ENCODE data around the gene FTO. TPM values are rescaled to one million over a fixed set of nuclear protein-coding genes. Genes with fewer than 3 reads are reported as not detected.

FTO gene
- total RNA-seq, 1 donor from 2014 or later = 110 TPM

DNA sequence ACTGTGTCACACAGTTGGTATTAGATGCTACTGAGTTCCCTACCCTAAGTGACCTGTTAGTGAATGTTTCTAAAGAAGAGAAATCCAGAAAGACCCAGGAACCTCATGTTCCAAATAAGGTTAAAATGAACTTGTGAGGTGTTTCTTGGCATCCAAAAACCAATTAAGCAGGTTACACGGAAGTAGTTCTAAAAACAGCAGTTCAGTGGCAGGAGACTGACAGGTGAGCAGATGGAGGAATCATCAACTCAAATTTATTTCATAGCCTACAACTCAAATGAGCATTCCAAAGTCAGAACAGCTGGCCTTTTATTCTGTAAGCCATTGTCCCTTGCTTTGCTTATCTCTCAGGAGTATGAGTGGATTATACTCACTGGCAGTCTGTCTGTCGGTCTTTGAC lies 394.3 kb downstream of the FTO start:
- TF ChIP-seq, protein P1, sequence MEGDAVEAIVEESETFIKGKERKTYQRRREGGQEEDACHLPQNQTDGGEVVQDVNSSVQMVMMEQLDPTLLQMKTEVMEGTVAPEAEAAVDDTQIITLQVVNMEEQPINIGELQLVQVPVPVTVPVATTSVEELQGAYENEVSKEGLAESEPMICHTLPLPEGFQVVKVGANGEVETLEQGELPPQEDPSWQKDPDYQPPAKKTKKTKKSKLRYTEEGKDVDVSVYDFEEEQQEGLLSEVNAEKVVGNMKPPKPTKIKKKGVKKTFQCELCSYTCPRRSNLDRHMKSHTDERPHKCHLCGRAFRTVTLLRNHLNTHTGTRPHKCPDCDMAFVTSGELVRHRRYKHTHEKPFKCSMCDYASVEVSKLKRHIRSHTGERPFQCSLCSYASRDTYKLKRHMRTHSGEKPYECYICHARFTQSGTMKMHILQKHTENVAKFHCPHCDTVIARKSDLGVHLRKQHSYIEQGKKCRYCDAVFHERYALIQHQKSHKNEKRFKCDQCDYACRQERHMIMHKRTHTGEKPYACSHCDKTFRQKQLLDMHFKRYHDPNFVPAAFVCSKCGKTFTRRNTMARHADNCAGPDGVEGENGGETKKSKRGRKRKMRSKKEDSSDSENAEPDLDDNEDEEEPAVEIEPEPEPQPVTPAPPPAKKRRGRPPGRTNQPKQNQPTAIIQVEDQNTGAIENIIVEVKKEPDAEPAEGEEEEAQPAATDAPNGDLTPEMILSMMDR (IDR thresholded peaks at IDR 0.05) = no peak
- TF ChIP-seq EZH2 (IDR thresholded peaks at IDR 0.05) = no peak
- no peak for TF ChIP-seq EZH2phosphoT487 (IDR thresholded peaks at IDR 0.05)
- no peaks in the 10 kb centered on the region for H3K79me2 ChIP-seq (ENCODE audit: low read depth)
- no peak overlapping the region for H3K9ac ChIP-seq
- no peak overlapping the region for H3K27ac ChIP-seq
- no peak overlapping the region for H2AFZ ChIP-seq (replicated peaks)
- H3K36me3 Mint-ChIP-seq = peaks cover 7% of the 10 kb centered on the region
- no peaks in the 10 kb centered on the region for H3K27me3 ChIP-seq
- no peak overlapping the region for H3K4me3 Mint-ChIP-seq
- no peak overlapping the region for H3K4me2 ChIP-seq
- peaks cover 14% of the 10 kb centered on the region for H3K4me1 Mint-ChIP-seq
- peaks cover 2% of the 10 kb centered on the region for H3K27me3 Mint-ChIP-seq (ENCODE audit: insufficient read depth, low read depth)
- no peaks in the 10 kb centered on the region for H3K4me1 ChIP-seq
- no peak overlapping the region for H3K27ac Mint-ChIP-seq
- no peaks in the 10 kb centered on the region for H3K9me3 ChIP-seq (ENCODE audit: low read depth)
- H3K36me3 ChIP-seq = no peaks in the 10 kb centered on the region
- H3K4me3 ChIP-seq = no peak overlapping the region
- no peak for DNase-seq (ENCODE audit: low spot score)
- H4K20me1 ChIP-seq (ENCODE audit: low read depth) = no peaks in the 10 kb centered on the region
- H3K9me3 Mint-ChIP-seq = peaks cover 3% of the 10 kb centered on the region
- no peaks in the 10 kb centered on the region for H3F3A ChIP-seq (ENCODE audit: low read depth)

- Mint-ChIP-seq H3K9me3 (peaks cover 3% of the 10 kb centered on the region), H3K27me3 (ENCODE audit: insufficient read depth, low read depth) (peaks cover 2% of the 10 kb centered on the region)
Measured at GRCh38 chr16:54099627-54100026, 395.7 kb downstream of the FTO start.

DNA sequence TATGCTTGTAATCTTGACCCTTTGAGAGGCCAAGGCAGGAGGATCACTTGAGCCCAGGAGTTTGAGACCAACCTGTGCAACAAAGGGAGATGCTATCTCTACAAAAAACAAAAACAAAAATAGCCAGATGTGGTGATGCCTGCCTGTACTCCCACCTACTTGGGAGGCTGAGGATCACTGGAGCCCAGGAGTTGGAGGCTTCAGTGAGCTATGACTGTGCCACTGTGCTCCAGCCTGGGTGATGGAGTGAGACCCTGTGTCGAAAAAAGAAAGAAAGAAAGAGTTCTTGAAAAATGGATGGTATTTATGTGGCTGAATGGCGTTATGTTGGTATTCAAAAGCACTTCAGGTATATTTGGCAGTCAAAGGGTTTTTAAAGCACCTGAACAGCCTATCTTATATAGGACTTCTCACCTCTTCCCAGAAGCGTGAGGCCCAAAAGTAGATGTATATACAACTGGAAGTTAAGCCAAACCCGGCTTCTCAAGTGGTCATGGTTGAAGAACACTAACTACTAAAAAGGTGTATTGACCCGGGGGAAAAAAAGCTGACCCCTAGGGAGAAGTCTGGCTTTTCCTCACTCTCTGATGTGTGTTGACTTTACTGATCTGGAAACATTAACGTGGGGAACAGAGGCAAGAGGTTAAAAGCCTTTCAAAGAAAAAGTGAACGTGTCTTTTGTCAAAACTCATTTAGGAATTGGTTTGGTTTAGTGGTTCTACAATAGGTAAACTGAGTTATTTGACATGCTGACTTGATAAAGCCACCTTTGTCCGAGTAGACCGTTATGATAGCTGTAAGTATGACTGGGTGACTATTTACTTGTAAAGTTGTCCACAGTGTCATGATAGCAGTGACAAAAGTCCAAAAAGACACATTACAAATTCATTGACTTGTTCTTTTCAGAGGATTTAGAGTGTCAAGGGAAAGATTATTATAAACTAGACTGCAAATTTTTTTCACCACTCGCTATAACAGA lies 399.2 kb downstream of the FTO start:
- no peak overlapping the region for H3K27ac Mint-ChIP-seq
- Histone ChIP-seq H3K36me3 (no peaks in the 10 kb centered on the region), H3K9me3 (ENCODE audit: low read depth) (no peaks in the 10 kb centered on the region), H3K79me2 (ENCODE audit: low read depth) (no peaks in the 10 kb centered on the region), H2AFZ (replicated peaks) (no peak overlapping the region), H4K20me1 (ENCODE audit: low read depth) (no peaks in the 10 kb centered on the region), H3K4me1 (no peaks in the 10 kb centered on the region), H3K9ac (no peak overlapping the region), H3F3A (ENCODE audit: low read depth) (no peaks in the 10 kb centered on the region), H3K27ac (no peak overlapping the region), H3K4me3 (no peak overlapping the region), H3K4me2 (no peak overlapping the region), H3K27me3 (no peaks in the 10 kb centered on the region)
- TF ChIP-seq EZH2phosphoT487 (IDR thresholded peaks at IDR 0.05) = no peak
- H3K4me1 Mint-ChIP-seq = peaks cover 4% of the 10 kb centered on the region
- no peaks in the 10 kb centered on the region for H3K27me3 Mint-ChIP-seq (ENCODE audit: insufficient read depth, low read depth)
- peaks cover 3% of the 10 kb centered on the region for H3K9me3 Mint-ChIP-seq
- no peak overlapping the region for H3K4me3 Mint-ChIP-seq
- DNase-seq (ENCODE audit: low spot score) = no peak
- peaks cover 4% of the 10 kb centered on the region for H3K36me3 Mint-ChIP-seq

More at GRCh38 chr16:54099627-54100026, 395.7 kb downstream of the FTO start:
- no peak overlapping the region for H3K4me2 ChIP-seq
- H3K79me2 ChIP-seq (ENCODE audit: low read depth) = no peaks in the 10 kb centered on the region
- H3K27ac Mint-ChIP-seq = no peak overlapping the region
- no peak overlapping the region for H3K27ac ChIP-seq
- no peak overlapping the region for H3K9ac ChIP-seq
- TF ChIP-seq, protein P1 (IDR thresholded peaks at IDR 0.05) = no peak
- TF ChIP-seq EZH2 (IDR thresholded peaks at IDR 0.05) = no peak
- no peak for TF ChIP-seq EZH2phosphoT487 (IDR thresholded peaks at IDR 0.05)
- H4K20me1 ChIP-seq (ENCODE audit: low read depth) = no peaks in the 10 kb centered on the region
- H3K4me3 ChIP-seq = no peak overlapping the region
- no peak overlapping the region for H3K4me3 Mint-ChIP-seq
- peaks cover 4% of the 10 kb centered on the region for H3K36me3 Mint-ChIP-seq
- H3F3A ChIP-seq (ENCODE audit: low read depth) = no peaks in the 10 kb centered on the region
- H3K9me3 ChIP-seq (ENCODE audit: low read depth) = no peaks in the 10 kb centered on the region
- H3K4me1 Mint-ChIP-seq = peaks cover 4% of the 10 kb centered on the region
- H2AFZ ChIP-seq (replicated peaks) = no peak overlapping the region
- no peaks in the 10 kb centered on the region for H3K27me3 ChIP-seq
- DNase-seq (ENCODE audit: low spot score) = no peak
- no peaks in the 10 kb centered on the region for H3K36me3 ChIP-seq
- no peaks in the 10 kb centered on the region for H3K4me1 ChIP-seq

DNA sequence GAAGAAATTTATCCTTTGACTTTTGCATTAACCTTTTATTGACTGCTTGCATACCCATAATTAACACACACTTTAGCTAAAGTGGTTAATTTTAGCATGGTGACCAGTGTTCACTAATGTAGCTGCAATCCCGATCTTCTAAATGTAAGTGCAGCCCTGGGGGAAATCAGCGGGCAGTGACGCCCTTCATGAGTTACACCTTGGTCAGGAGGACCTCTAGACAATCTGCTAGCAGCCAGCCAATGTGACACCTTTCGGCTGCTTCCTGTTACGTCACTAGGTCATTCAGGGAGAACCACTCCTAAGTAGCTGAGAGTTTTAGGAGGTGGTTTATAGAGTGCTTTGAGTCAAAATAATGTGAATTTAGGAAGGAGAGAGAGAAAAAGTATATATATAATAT lies 402.1 kb downstream of the FTO start:
- Histone ChIP-seq H3F3A (ENCODE audit: low read depth) (no peaks in the 10 kb centered on the region), H2AFZ (replicated peaks) (no peak overlapping the region), H3K79me2 (ENCODE audit: low read depth) (no peaks in the 10 kb centered on the region), H3K9me3 (ENCODE audit: low read depth) (no peaks in the 10 kb centered on the region), H3K36me3 (no peaks in the 10 kb centered on the region), H3K9ac (no peak overlapping the region), H3K4me3 (no peak overlapping the region), H4K20me1 (ENCODE audit: low read depth) (no peaks in the 10 kb centered on the region), H3K4me2 (no peak overlapping the region), H3K4me1 (no peaks in the 10 kb centered on the region), H3K27me3 (no peaks in the 10 kb centered on the region), H3K27ac (no peak overlapping the region)
- Mint-ChIP-seq H3K9me3 (peaks cover 3% of the 10 kb centered on the region), H3K36me3 (peaks cover 4% of the 10 kb centered on the region), H3K4me1 (peaks cover 4% of the 10 kb centered on the region), H3K4me3 (no peak overlapping the region), H3K27me3 (ENCODE audit: insufficient read depth, low read depth) (peaks cover 2% of the 10 kb centered on the region), H3K27ac (no peak overlapping the region)
- no peak for DNase-seq (ENCODE audit: low spot score)
- TF ChIP-seq EZH2phosphoT487 (IDR thresholded peaks at IDR 0.05) = no peak
- TF ChIP-seq EZH2 (IDR thresholded peaks at IDR 0.05) = no peak
- TF ChIP-seq, protein P1 (IDR thresholded peaks at IDR 0.05) = no peak
